ENCODE measurements around the gene GLIS1. TPM values are rescaled to one million over a fixed set of nuclear protein-coding genes. Genes with fewer than 3 reads are reported as not detected.
A peak's percentile ranks its signal among the peaks of the same experiment; 100 is the strongest.

Gene GLIS1
- total and polyA plus RNA-seq, 8 donors, result 0.20 to 4.8 (median 0.55) TPM; not detected in 1

- TF ChIP-seq POLR2AphosphoS5 (IDR thresholded peaks at IDR 0.05), result no peak
- Histone ChIP-seq H3K36me3 (no peaks in the 10 kb centered on the region), H3K4me3 (no peak overlapping the region), H3K9me3 (no peaks in the 10 kb centered on the region), H3K27ac (no peak overlapping the region), H3K27me3 (no peaks in the 10 kb centered on the region), H3K4me1 (peaks cover 0 to 8% (median 4%) of the 10 kb centered on the region in 4 donors)
- DNase-seq, result no peak
- intact Hi-C loops (cut with DNase I; ENCODE audit: low total_unique reads), result no loop called here
- 76 to 87% (median 78%) methylated on average over 3 of the region's 3 CpGs for WGBS, 5 donors
Measured at GRCh38 chr1:53473463-53473862, 265.5 kb downstream of the GLIS1 start.

- TF ChIP-seq POLR2AphosphoS5 (IDR thresholded peaks at IDR 0.05), result no peak
- no peak for TF ChIP-seq EP300 (IDR thresholded peaks at IDR 0.05)
- TF ChIP-seq, protein P1, sequence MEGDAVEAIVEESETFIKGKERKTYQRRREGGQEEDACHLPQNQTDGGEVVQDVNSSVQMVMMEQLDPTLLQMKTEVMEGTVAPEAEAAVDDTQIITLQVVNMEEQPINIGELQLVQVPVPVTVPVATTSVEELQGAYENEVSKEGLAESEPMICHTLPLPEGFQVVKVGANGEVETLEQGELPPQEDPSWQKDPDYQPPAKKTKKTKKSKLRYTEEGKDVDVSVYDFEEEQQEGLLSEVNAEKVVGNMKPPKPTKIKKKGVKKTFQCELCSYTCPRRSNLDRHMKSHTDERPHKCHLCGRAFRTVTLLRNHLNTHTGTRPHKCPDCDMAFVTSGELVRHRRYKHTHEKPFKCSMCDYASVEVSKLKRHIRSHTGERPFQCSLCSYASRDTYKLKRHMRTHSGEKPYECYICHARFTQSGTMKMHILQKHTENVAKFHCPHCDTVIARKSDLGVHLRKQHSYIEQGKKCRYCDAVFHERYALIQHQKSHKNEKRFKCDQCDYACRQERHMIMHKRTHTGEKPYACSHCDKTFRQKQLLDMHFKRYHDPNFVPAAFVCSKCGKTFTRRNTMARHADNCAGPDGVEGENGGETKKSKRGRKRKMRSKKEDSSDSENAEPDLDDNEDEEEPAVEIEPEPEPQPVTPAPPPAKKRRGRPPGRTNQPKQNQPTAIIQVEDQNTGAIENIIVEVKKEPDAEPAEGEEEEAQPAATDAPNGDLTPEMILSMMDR (IDR thresholded peaks at IDR 0.05), result no peak
- TF ChIP-seq POLR2A (IDR thresholded peaks at IDR 0.05), result no peak
- H3K27ac ChIP-seq, result no peak overlapping the region
- no peaks in the 10 kb centered on the region for H3K9me3 ChIP-seq
- H3K27me3 ChIP-seq, result no peaks in the 10 kb centered on the region
- peaks cover 0 to 8% (median 4%) of the 10 kb centered on the region in 4 donors for H3K4me1 ChIP-seq
- intact Hi-C loops (cut with DNase I; ENCODE audit: low total_unique reads), result no loop called here
- WGBS, 5 donors, result 91 to 97% (median 93%) methylated on average over 9 of the region's 9 CpGs
- no peak overlapping the region for H3K4me3 ChIP-seq
- no peaks in the 10 kb centered on the region for H3K36me3 ChIP-seq
- no peak for DNase-seq
Measured at GRCh38 chr1:53471000-53471399, 268.0 kb downstream of the GLIS1 start.

DNA sequence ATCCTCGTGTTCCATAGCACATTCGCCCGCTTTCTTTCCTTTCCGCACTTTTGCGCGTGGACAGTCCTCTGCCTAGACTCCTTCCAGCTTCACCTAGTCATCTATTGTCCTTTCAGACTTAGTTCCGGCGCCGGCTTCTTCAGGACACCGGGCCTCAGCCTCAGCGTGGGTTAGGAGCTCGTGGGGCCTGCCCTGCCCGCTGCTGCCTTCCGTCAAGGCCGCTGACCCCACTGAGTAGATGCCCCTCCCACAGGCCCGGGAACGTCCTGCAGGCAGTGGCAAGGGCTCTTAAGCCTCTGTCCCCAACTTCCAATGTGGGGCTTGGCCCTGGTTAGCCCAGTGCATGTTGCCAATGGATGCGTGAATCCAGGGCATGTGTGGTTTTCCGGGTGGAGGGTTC lies 268.4 kb downstream of the GLIS1 start:
- no peak overlapping the region for H3K4me3 ChIP-seq
- 69 to 82% (median 73%) methylated on average over 19 of the region's 19 CpGs for WGBS, 5 donors
- no peak overlapping the region for H3K27ac ChIP-seq
- no peaks in the 10 kb centered on the region for H3K9me3 ChIP-seq
- H3K36me3 ChIP-seq, result no peaks in the 10 kb centered on the region
- DNase-seq, result no peak
- TF ChIP-seq, protein P1 (IDR thresholded peaks at IDR 0.05), result no peak
- TF ChIP-seq POLR2AphosphoS5 (IDR thresholded peaks at IDR 0.05) (no peak), EP300 (IDR thresholded peaks at IDR 0.05) (no peak)
- intact Hi-C loops (cut with DNase I; ENCODE audit: low total_unique reads), result no loop called here
- H3K4me1 ChIP-seq, result peaks cover 0 to 8% (median 4%) of the 10 kb centered on the region in 4 donors
- no peaks in the 10 kb centered on the region for H3K27me3 ChIP-seq

DNA sequence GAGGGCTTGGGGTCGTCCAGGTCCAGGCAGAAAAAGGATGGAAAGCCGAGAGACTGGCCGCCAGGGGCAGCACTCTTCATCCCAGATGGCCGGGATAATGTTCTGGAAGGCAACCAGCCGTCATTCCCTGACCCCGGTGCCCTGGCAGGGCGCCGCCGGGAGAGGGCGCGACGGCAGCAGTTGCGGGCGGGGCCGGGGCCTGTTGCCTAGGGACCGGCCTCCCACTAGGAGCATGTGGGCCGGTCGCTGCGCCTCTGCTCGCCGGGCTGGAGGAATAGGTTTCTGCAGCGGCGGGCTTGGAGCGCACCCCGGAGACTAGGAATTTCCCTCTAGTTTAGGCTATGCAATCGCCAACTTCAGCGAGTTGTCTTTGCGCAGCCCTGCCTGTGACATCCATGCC lies 268.8 kb downstream of the GLIS1 start:
- intact Hi-C loops (cut with DNase I; ENCODE audit: low total_unique reads), result no loop called here
- Histone ChIP-seq H3K27me3 (no peaks in the 10 kb centered on the region), H3K9me3 (no peaks in the 10 kb centered on the region), H3K36me3 (no peaks in the 10 kb centered on the region), H3K4me1 (peaks cover 0 to 8% (median 4%) of the 10 kb centered on the region in 4 donors), H3K27ac (no peak overlapping the region), H3K4me3 (no peak overlapping the region)
- DNase-seq, result peak; percentile 68 to 90
- TF ChIP-seq, protein P1 (IDR thresholded peaks at IDR 0.05), result peak in 5 of 7 experiments; percentile 41 to 69 (median 59)
- TF ChIP-seq POLR2AphosphoS5 (IDR thresholded peaks at IDR 0.05), result peak in 1 of 3 donors; percentile 63
- TF ChIP-seq EP300 (IDR thresholded peaks at IDR 0.05), result no peak
- no peak for TF ChIP-seq POLR2A (IDR thresholded peaks at IDR 0.05)
- WGBS, 5 donors, result 10 to 15% (median 13%) methylated on average over 18 to 28 of the region's 28 CpGs

- H3K36me3 ChIP-seq, result no peaks in the 10 kb centered on the region
- peak in 1 of 2 donors; percentile 10 for DNase-seq
- peaks cover 0 to 8% (median 4%) of the 10 kb centered on the region in 4 donors for H3K4me1 ChIP-seq
- no peak overlapping the region for H3K27ac ChIP-seq
- no peaks in the 10 kb centered on the region for H3K9me3 ChIP-seq
- 82 to 93% (median 88%) methylated on average over 3 to 5 of the region's 5 CpGs for WGBS, 5 donors
- intact Hi-C loops (cut with DNase I; ENCODE audit: low total_unique reads), result no loop called here
- H3K27me3 ChIP-seq, result no peaks in the 10 kb centered on the region
- TF ChIP-seq, protein P1 (IDR thresholded peaks at IDR 0.05), result no peak
- TF ChIP-seq EP300 (IDR thresholded peaks at IDR 0.05) (no peak), POLR2AphosphoS5 (IDR thresholded peaks at IDR 0.05) (no peak), POLR2A (IDR thresholded peaks at IDR 0.05) (no peak)
- no peak overlapping the region for H3K4me3 ChIP-seq
Measured at GRCh38 chr1:53469373-53469772, 269.6 kb downstream of the GLIS1 start.

Measured in stomach (tissue), 9 donors.